ENCODE measurements around the gene WDR89. TPM values are rescaled to one million over a fixed set of nuclear protein-coding genes. Genes with fewer than 3 reads are reported as not detected.
"Not testable (repeated sequence)": the region's sequence is repeated elsewhere in the genome, so short reads cannot be mapped to it uniquely, and the experiment has no call there.

The WDR89 gene
- total and polyA plus RNA-seq, 3 donors from 2014 or later: 6.0 to 10.8 (median 8.5) TPM

GRCh38 chr14:63642229-63642611 is 549 bp upstream of the WDR89 start:
- peak; percentile 96 for DNase-seq
- Histone ChIP-seq H3K4me3 (peak overlapping the region; percentile 52 to 61), H3K4me1 (peaks cover 4% of the 10 kb centered on the region), H3K9me3 (no peaks in the 10 kb centered on the region), H3K27ac (peak overlapping the region; percentile 90 to 91), H3K27me3 (no peaks in the 10 kb centered on the region), H3K36me3 (ENCODE audit: low read depth, missing control alignments) (no peaks in the 10 kb centered on the region)
- no peak for TF ChIP-seq POLR2A (IDR thresholded peaks at IDR 0.05)
- TF ChIP-seq, protein P1, sequence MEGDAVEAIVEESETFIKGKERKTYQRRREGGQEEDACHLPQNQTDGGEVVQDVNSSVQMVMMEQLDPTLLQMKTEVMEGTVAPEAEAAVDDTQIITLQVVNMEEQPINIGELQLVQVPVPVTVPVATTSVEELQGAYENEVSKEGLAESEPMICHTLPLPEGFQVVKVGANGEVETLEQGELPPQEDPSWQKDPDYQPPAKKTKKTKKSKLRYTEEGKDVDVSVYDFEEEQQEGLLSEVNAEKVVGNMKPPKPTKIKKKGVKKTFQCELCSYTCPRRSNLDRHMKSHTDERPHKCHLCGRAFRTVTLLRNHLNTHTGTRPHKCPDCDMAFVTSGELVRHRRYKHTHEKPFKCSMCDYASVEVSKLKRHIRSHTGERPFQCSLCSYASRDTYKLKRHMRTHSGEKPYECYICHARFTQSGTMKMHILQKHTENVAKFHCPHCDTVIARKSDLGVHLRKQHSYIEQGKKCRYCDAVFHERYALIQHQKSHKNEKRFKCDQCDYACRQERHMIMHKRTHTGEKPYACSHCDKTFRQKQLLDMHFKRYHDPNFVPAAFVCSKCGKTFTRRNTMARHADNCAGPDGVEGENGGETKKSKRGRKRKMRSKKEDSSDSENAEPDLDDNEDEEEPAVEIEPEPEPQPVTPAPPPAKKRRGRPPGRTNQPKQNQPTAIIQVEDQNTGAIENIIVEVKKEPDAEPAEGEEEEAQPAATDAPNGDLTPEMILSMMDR (IDR thresholded peaks at IDR 0.05): no peak
- WGBS, 2 donors: 0% methylated on average over 12 of the region's 12 CpGs
- intact Hi-C loops (cut with DNase I; ENCODE audit: low total_unique reads): no loop called here

DNA sequence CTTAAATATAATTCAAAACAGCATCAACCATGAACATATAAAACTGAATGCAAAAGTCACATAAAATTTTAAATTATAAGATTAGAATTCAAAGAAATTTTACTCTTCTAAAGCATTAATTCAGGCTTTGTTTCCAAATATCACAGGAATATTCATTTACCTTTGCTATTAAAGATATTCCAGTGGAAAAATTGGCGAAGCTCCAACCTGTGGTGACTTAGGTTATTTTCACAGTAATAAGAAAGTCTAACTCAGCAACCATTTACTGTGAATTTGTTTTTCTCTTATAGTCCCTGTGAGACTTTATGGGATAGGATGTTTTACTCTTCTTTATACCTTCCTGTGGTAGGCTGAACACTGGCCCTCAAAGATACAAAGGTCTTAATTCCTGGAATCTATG is 3.2 kb downstream of the WDR89 start:
- H3K27ac ChIP-seq: no peak overlapping the region
- H3K4me1 ChIP-seq: peaks cover 4% of the 10 kb centered on the region
- intact Hi-C loops (cut with DNase I; ENCODE audit: low total_unique reads): no loop called here
- no peak overlapping the region for H3K4me3 ChIP-seq
- no peaks in the 10 kb centered on the region for H3K27me3 ChIP-seq
- no peak for TF ChIP-seq POLR2A (IDR thresholded peaks at IDR 0.05)
- TF ChIP-seq, protein P1 (IDR thresholded peaks at IDR 0.05): no peak
- H3K36me3 ChIP-seq (ENCODE audit: low read depth, missing control alignments): no peaks in the 10 kb centered on the region
- DNase-seq: no peak
- WGBS, 2 donors: 91 to 94% methylated on average over 1 of the region's 1 CpG
- no peaks in the 10 kb centered on the region for H3K9me3 ChIP-seq

DNA sequence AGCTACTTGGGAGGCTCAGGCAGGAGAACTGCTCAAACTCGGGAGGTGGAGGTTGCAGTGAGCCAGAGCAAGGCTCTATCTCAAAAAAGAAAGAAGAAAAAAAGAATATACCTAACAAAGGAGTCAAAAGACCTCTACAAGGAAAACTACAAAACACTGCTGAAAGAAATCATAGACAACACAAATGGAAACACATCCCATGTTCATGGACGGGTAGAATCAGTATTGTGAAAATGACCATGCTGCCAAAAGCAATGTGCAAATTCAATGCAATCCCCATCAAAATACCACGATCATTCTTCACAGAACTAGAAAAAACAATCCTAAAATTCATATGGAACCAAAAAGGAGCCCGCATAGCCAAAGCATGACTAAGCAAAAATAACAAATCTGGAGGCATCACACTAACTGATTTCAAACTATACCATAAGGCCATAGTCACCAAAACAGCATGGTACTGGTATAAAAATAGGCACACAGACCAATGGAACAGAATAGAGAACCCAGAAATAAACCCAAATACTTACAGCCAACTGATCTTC is 5.5 kb downstream of the WDR89 start:
- H3K4me1 ChIP-seq; DNase-seq; H3K27ac ChIP-seq; H3K4me3 ChIP-seq; H3K9me3 ChIP-seq; H3K36me3 ChIP-seq (ENCODE audit: low read depth, missing control alignments); H3K27me3 ChIP-seq; intact Hi-C loops (cut with DNase I; ENCODE audit: low total_unique reads): not testable (repeated sequence)
- WGBS, 2 donors: 96% methylated on average over 4 of the region's 4 CpGs

DNA sequence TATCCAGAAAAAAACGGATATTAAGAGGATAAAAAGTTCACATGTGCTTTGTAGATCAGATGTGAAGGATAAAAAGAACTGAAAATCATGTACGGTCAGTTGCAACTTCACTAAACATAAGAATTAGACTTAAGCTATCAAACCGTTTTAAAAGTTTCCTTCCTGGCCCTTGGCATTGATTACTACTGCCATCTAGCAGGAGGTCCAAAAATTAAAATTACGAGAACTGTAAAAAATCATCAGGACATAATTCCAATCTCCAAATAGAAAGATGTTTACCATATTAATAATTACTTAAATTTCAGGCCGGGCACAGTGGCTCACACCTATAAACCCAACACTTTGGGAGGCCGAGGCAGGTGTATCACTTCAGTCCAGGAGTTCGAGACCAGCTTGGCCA is 7.9 kb downstream of the WDR89 start:
- Histone ChIP-seq H3K4me3 (no peak overlapping the region), H3K4me1 (no peaks in the 10 kb centered on the region), H3K27ac (no peak overlapping the region), H3K27me3 (no peaks in the 10 kb centered on the region), H3K36me3 (ENCODE audit: low read depth, missing control alignments) (no peaks in the 10 kb centered on the region), H3K9me3 (no peaks in the 10 kb centered on the region)
- DNase-seq: no peak
- WGBS, 2 donors: 79 to 82% methylated on average over 7 of the region's 7 CpGs
- intact Hi-C loops (cut with DNase I; ENCODE audit: low total_unique reads): no loop called here
- TF ChIP-seq POLR2A (IDR thresholded peaks at IDR 0.05): no peak
- TF ChIP-seq, protein P1 (IDR thresholded peaks at IDR 0.05): no peak

DNA sequence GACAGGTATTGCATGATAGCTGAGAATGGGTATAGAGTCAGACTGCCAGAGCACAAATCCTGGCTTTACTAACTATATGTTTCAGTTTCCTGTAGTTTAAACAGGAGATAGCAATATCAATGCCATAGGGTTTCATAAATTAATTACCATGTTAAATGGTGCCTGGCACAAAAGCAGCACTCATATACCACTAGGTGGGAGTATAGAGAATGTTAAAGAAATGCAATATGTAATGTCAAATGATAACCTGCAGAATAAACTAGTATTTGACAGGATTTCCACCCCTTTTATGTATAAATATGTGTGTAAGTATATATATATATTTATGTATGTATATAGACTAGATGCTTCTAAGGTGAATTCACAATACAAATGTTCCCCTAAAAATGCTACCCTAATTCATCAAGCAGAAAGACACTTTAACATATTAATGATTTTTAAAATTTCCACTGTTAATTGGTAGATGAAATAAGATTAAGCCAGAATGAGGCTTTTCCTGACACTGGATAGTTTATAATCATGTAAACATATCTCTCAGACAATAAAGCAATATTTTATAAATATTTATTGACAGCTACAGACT is 8.6 kb downstream of the WDR89 start:
- Histone ChIP-seq H3K27me3 (no peaks in the 10 kb centered on the region), H3K4me3 (no peak overlapping the region), H3K36me3 (ENCODE audit: low read depth, missing control alignments) (no peaks in the 10 kb centered on the region), H3K27ac (no peak overlapping the region), H3K4me1 (no peaks in the 10 kb centered on the region), H3K9me3 (no peaks in the 10 kb centered on the region)
- no peak for DNase-seq
- no peak for TF ChIP-seq POLR2A (IDR thresholded peaks at IDR 0.05)
- TF ChIP-seq, protein P1 (IDR thresholded peaks at IDR 0.05): no peak
- intact Hi-C loops (cut with DNase I; ENCODE audit: low total_unique reads): no loop called here
